HG03064 (cell line): ENCODE results near the gene PRMT6.
"Not testable (repeated sequence)": the region's sequence is repeated elsewhere in the genome, so short reads cannot be mapped to it uniquely, and the experiment has no call there.

Experiments
- ATAC-seq: cut with Tn5 transposase; IDR thresholded peaks from one replicate; pipeline ENCODE4 v1.9.1; 2021; ENCODE audit warnings: low read depth; ENCODE audit not compliant: unreplicated experiment

The PRMT6 gene

DNA sequence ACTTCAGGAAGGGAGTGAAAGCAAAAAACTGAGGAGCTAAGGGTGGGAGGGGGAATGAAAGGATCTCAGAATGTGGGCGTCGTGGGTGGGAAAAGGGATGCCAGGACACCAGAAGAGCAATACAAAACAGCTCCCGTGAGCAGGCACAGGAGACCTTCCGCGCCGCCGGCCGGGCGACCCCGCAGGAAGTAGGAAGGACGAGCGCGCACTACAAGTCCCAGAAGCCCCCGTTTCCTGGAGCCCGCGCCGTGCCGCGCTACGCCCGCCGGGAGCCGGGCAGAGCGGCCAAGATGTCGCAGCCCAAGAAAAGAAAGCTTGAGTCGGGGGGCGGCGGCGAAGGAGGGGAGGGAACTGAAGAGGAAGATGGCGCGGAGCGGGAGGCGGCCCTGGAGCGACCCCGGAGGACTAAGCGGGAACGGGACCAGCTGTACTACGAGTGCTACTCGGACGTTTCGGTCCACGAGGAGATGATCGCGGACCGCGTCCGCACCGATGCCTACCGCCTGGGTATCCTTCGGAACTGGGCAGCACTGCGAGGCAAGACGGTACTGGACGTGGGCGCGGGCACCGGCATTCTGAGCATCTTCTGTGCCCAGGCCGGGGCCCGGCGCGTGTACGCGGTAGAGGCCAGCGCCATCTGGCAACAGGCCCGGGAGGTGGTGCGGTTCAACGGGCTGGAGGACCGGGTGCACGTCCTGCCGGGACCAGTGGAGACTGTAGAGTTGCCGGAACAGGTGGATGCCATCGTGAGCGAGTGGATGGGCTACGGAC lies at the start of gene PRMT6:
Gene PRMT6, plus strand, starts transcription at position 249 of the 771 bp plus-strand sequence. Its CDS starts 42 bp downstream, at position 291.
- ATAC-seq: peak; percentile 82

DNA sequence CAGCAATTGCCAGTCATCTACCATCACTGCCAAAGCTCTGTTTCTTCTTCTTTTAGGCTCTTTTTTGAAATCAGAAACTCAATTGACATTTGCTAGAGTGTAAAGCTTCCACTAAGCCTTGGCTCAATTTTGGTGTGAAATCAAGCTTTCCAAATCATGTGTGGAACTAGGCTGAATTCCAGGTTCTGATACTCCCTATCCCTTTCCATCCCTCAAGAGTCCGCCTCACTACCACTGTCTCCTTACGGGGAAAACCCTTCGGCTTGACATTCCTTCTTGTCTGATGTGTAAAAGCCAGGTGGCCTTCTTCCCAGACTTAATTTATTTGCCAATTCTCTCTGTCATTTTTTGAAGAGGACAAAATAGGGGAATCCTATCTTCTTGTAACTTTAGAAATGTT lies 47.2 kb upstream of the PRMT6 start:
- ATAC-seq: no peak

DNA sequence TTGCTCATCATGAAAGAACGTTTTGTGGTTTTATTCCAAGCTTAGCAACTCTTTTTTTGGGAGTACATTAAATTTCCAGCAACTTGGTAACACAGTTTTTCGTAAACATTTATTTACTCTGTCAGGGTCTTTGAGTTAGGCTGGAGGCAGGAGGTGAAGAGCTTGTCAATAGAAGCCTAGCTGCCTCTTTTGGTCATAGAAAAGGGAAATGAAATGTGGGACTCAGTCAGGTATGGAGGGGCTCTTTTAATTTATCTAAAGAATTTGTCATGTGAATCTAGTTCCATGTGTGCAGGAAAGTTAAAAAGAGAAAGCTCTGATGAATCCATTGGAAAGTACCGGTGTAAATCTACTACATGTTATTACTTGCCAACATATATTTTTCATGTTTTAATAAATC lies 45.9 kb upstream of the PRMT6 start:
- no peak for ATAC-seq

GRCh38 chr1:107016376-107016978 lies 40.0 kb upstream of the PRMT6 start:
- no peak for ATAC-seq

- no peak for ATAC-seq
Measured at GRCh38 chr1:107018445-107018844, 38.0 kb upstream of the PRMT6 start.

DNA sequence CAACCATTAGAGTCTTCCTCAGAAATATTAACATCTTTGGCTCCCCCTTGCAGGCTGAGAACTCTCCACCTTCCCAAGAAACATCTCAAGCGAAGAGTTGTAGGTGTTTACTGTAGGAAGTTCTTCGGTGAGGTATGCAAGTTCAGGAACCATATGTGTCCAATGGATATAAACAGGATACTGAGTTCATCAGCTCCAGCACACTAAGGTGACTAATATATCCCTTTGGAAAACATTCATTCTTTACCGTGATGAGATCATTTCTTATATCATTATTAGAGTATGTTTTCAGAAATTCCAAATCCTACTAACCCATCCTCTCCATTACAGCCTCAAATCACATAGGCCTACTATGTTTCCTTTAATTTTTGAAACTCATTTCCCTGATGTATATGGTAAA lies 37.3 kb upstream of the PRMT6 start:
- ATAC-seq: no peak

GRCh38 chr1:107038874-107039273 lies 17.6 kb upstream of the PRMT6 start:
- not testable (repeated sequence) for ATAC-seq

- not testable (repeated sequence) for ATAC-seq
Measured at GRCh38 chr1:107044310-107045220, 11.9 kb upstream of the PRMT6 start.

- no peak for ATAC-seq
Measured at GRCh38 chr1:107047602-107048001, 8.9 kb upstream of the PRMT6 start.

- no peak for ATAC-seq
Measured at GRCh38 chr1:107048241-107048640, 8.2 kb upstream of the PRMT6 start.

DNA sequence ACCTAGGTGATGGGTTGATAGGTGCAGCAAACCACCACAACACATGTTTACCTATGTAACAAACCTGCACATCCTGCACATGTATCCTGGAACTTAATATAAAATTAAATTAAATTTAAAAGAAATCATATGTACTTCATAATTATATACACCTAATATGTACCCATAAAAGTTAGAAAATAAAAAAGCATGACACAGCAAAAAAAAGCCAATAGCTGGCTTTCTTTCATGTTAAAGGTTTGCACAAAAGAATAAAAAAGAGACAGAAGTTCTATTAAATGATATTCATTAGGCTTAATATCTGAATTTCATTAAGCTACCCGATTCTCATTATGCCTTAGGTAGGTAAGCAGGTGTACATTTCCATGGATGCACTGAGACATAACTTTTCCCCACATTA lies 5.2 kb upstream of the PRMT6 start:
- no peak for ATAC-seq

DNA sequence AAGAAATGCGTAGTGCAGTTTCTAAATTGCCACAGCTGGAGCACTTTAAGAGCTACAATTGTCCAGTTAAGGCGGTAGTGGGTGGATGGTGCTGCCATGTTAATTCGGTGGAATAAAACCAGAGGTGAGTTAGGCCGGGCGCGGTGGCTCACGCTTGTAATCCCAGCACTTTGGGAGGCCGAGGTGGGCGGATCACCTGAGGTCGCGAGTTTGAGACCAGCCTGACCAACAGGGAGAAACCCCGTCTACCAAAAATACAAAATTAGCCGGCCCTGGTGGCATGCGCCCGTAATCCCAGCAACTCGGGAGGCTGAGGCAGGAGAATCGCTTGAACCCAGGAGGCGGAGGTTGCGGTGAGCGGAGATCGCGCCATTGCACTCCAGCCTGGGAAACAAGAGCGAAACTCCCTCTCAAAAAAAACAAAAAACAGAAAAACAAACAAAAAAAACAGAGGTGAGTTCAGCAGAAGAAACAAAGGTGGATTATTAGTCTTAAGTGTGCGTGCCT lies 502 bp upstream of the PRMT6 start:
- not testable (repeated sequence) for ATAC-seq

GRCh38 chr1:107057197-107058133 lies 991 bp downstream of the PRMT6 start:
- ATAC-seq: peak; percentile 63

GRCh38 chr1:107058245-107059032 lies 2.0 kb downstream of the PRMT6 start:
- ATAC-seq: no peak

DNA sequence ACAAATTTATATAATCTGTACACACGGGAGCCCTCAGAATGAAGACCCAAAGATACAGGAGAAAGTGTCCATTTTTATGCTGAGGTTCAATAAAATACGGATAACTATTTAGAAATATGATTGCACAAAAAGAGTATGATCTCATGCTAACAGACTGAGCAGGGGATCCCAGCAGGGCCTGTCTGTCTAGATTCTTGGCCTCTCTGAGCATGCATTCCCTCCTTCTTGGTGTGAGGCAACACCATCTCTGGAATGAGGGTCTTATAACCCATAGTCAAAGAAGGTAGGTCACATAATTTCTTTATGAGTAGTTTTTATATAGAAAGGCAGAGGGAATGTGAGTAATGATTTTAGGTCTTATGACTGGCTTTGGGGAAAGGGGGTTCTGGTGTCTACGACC lies 5.4 kb downstream of the PRMT6 start:
- no peak for ATAC-seq

DNA sequence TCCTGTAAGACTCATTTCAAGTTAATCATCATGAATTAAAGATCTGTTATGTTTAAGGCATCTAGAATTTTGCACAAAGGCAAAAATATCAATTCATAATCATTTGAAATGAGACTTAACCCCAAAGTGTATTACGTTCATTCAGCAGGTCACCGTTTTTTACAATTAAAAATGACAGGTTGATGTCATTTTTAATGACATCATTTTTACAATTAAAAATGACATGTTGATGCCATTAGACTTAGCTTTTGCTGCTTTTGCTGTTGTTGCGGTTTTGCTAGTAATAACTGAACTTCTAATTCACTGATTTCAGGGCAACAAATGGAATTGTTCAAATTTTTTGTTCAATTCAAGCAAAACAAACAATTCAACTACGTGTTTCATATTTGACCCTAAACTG lies 17.0 kb downstream of the PRMT6 start:
- ATAC-seq: no peak

- no peak for ATAC-seq
Measured at GRCh38 chr1:107076841-107077240, 20.4 kb downstream of the PRMT6 start.

GRCh38 chr1:107079249-107079648 lies 22.8 kb downstream of the PRMT6 start:
- ATAC-seq: no peak

- ATAC-seq: no peak
Measured at GRCh38 chr1:107081102-107081501, 24.6 kb downstream of the PRMT6 start.
